NCI-H2196 treated with DMSO at 0.1 percent for 48 hours (cell line): ENCODE data around the gene ADSS1.

Experiments used
- DNase-seq: peaks from one replicate; lab custom pipeline; 2025; ENCODE audit not compliant: unreplicated experiment; lab: John Stamatoyannopoulos, UW

Gene ADSS1

GRCh38 chr14:104697892-104698583, 26.0 kb upstream of the ADSS1 start:
- DNase-seq = no peak

GRCh38 chr14:104698688-104699425, 25.2 kb upstream of the ADSS1 start:
- no peak for DNase-seq

- no peak for DNase-seq
Measured at GRCh38 chr14:104699426-104699748, 24.6 kb upstream of the ADSS1 start.

- no peak for DNase-seq
Measured at GRCh38 chr14:104700225-104700651, 23.8 kb upstream of the ADSS1 start.

- no peak for DNase-seq
Measured at GRCh38 chr14:104700747-104701217, 23.2 kb upstream of the ADSS1 start.

- no peak for DNase-seq
Measured at GRCh38 chr14:104701383-104702076, 22.5 kb upstream of the ADSS1 start.

GRCh38 chr14:104702106-104702505, 21.9 kb upstream of the ADSS1 start:
- DNase-seq = no peak

GRCh38 chr14:104702673-104703072, 21.4 kb upstream of the ADSS1 start:
- no peak for DNase-seq

- DNase-seq = no peak
Measured at GRCh38 chr14:104703269-104703668, 20.8 kb upstream of the ADSS1 start.

- no peak for DNase-seq
Measured at GRCh38 chr14:104704252-104704651, 19.8 kb upstream of the ADSS1 start.

GRCh38 chr14:104705340-104706047, 18.5 kb upstream of the ADSS1 start:
- DNase-seq = no peak

- DNase-seq = no peak
Measured at GRCh38 chr14:104706733-104707607, 17.1 kb upstream of the ADSS1 start.

- DNase-seq = no peak
Measured at GRCh38 chr14:104707608-104708595, 16.1 kb upstream of the ADSS1 start.

- no peak for DNase-seq
Measured at GRCh38 chr14:104708606-104709268, 15.3 kb upstream of the ADSS1 start.

- no peak for DNase-seq
Measured at GRCh38 chr14:104709387-104710039, 14.5 kb upstream of the ADSS1 start.

- DNase-seq = no peak
Measured at GRCh38 chr14:104710071-104710735, 13.8 kb upstream of the ADSS1 start.

- no peak for DNase-seq
Measured at GRCh38 chr14:104712881-104713734, 10.9 kb upstream of the ADSS1 start.
